Skeletal muscle satellite cell (primary cell): ENCODE data around the gene MCF2L.

Experiments
- H3K27me3 ChIP-seq: 2 replicates; pipeline ENCODE4 v1.7.0; 2013; ENCODE audit warnings: low read length; ENCODE audit not compliant: control insufficient read depth, insufficient read depth
- H3K36me3 ChIP-seq: 2 replicates; pipeline ENCODE4 v1.7.0; 2013; ENCODE audit warnings: mild to moderate bottlenecking, control low read depth, low read length; ENCODE audit not compliant: insufficient read depth
- H3K4me1 ChIP-seq: 2 replicates; pipeline ENCODE4 v1.7.0; 2013; ENCODE audit warnings: low read length; ENCODE audit not compliant: control insufficient read depth, insufficient read depth
- H3K4me2 ChIP-seq: 2 replicates; pipeline ENCODE4 v1.7.0; 2013; ENCODE audit warnings: mild to moderate bottlenecking, low read length
- H3K4me3 ChIP-seq: 2 replicates; pipeline ENCODE4 v1.7.0; 2013; ENCODE audit warnings: low read length
- H3K9ac ChIP-seq: 2 replicates; pipeline ENCODE4 v1.7.0; 2013; ENCODE audit warnings: mild to moderate bottlenecking, low read depth, low read length, moderate library complexity
- H3K9me3 ChIP-seq: replicated peaks from 2 replicates; pipeline ENCODE4 v1.7.0; 2013; ENCODE audit warnings: mild to moderate bottlenecking, control low read depth, low read length

The MCF2L gene

GRCh38 chr13:113117335-113117872 lies 148.4 kb downstream of the MCF2L start:
- H3K27me3 ChIP-seq: peaks cover 50% of the 10 kb centered on the region

DNA sequence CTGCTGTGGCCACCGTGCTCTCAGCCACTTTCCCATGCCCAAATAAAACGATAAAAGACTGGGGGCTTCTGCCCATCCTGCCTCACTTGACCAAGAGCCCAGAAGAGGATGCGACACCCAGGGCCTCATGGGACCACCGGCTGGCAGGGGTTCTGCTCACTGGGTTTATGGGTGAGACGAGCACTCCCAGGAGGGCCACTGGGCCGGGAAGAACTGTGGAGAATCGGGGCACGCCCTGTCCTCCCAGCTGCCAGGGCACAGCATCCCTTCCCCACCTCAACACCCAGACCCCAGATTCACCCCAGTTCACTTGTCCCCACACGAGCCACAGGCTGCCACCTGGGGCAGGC lies 148.9 kb downstream of the MCF2L start:
- peaks cover 49% of the 10 kb centered on the region for H3K27me3 ChIP-seq
- no peak overlapping the region for H3K4me2 ChIP-seq
- no peaks in the 10 kb centered on the region for H3K36me3 ChIP-seq
- H3K4me3 ChIP-seq: no peak overlapping the region
- H3K9me3 ChIP-seq: no peaks in the 10 kb centered on the region
- no peak overlapping the region for H3K9ac ChIP-seq
- peaks cover 13% of the 10 kb centered on the region for H3K4me1 ChIP-seq

More at GRCh38 chr13:113117335-113117872, 148.4 kb downstream of the MCF2L start:
- Histone ChIP-seq H3K9ac (no peak overlapping the region), H3K9me3 (no peaks in the 10 kb centered on the region), H3K4me1 (peaks cover 8% of the 10 kb centered on the region), H3K36me3 (no peaks in the 10 kb centered on the region), H3K4me2 (no peak overlapping the region), H3K4me3 (no peak overlapping the region)

DNA sequence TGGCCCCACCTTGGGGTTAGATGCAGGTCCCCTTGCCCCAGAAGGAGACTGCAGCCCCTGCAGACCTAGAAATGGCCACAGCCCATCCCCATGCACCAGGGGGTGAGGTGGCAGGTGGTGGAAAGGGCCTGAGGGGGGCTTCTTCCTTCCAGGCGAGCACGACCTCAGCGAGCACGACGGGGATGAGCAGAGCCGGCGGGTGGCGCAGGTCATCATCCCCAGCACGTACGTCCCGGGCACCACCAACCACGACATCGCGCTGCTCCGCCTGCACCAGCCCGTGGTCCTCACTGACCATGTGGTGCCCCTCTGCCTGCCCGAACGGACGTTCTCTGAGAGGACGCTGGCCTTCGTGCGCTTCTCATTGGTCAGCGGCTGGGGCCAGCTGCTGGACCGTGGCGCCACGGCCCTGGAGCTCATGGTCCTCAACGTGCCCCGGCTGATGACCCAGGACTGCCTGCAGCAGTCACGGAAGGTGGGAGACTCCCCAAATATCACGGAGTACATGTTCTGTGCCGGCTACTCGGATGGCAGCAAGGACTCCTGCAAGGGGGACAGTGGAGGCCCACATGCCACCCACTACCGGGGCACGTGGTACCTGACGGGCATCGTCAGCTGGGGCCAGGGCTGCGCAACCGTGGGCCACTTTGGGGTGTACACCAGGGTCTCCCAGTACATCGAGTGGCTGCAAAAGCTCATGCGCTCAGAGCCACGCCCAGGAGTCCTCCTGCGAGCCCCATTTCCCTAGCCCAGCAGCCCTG lies 149.4 kb downstream of the MCF2L start:
- peaks cover 19% of the 10 kb centered on the region for H3K4me1 ChIP-seq
- no peak overlapping the region for H3K9ac ChIP-seq
- no peak overlapping the region for H3K4me2 ChIP-seq
- no peak overlapping the region for H3K4me3 ChIP-seq
- H3K36me3 ChIP-seq: no peaks in the 10 kb centered on the region
- H3K27me3 ChIP-seq: peaks cover 44% of the 10 kb centered on the region
- H3K9me3 ChIP-seq: no peaks in the 10 kb centered on the region

DNA sequence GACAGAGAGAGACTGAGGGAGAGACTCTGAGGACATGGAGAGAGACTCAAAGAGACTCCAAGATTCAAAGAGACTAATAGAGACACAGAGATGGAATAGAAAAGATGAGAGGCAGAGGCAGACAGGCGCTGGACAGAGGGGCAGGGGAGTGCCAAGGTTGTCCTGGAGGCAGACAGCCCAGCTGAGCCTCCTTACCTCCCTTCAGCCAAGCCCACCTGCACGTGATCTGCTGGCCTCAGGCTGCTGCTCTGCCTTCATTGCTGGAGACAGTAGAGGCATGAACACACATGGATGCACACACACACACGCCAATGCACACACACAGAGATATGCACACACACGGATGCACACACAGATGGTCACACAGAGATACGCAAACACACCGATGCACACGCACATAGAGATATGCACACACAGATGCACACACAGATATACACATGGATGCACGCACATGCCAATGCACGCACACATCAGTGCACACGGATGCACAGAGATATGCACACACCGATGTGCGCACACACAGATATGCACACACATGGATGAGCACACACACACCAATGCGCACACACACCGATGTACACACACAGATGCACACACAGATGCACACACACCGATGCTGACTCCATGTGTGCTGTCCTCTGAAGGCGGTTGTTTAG lies 150.3 kb downstream of the MCF2L start:
- Histone ChIP-seq H3K4me3 (no peak overlapping the region), H3K9ac (no peak overlapping the region), H3K27me3 (peaks cover 37% of the 10 kb centered on the region), H3K4me1 (peaks cover 19% of the 10 kb centered on the region), H3K36me3 (no peaks in the 10 kb centered on the region), H3K9me3 (no peaks in the 10 kb centered on the region), H3K4me2 (no peak overlapping the region)

GRCh38 chr13:113119822-113120189 lies 150.8 kb downstream of the MCF2L start:
- peaks cover 34% of the 10 kb centered on the region for H3K27me3 ChIP-seq
- no peak overlapping the region for H3K4me2 ChIP-seq
- H3K4me1 ChIP-seq: peaks cover 19% of the 10 kb centered on the region
- H3K4me3 ChIP-seq: no peak overlapping the region
- no peak overlapping the region for H3K9ac ChIP-seq
- no peaks in the 10 kb centered on the region for H3K9me3 ChIP-seq
- H3K36me3 ChIP-seq: no peaks in the 10 kb centered on the region

DNA sequence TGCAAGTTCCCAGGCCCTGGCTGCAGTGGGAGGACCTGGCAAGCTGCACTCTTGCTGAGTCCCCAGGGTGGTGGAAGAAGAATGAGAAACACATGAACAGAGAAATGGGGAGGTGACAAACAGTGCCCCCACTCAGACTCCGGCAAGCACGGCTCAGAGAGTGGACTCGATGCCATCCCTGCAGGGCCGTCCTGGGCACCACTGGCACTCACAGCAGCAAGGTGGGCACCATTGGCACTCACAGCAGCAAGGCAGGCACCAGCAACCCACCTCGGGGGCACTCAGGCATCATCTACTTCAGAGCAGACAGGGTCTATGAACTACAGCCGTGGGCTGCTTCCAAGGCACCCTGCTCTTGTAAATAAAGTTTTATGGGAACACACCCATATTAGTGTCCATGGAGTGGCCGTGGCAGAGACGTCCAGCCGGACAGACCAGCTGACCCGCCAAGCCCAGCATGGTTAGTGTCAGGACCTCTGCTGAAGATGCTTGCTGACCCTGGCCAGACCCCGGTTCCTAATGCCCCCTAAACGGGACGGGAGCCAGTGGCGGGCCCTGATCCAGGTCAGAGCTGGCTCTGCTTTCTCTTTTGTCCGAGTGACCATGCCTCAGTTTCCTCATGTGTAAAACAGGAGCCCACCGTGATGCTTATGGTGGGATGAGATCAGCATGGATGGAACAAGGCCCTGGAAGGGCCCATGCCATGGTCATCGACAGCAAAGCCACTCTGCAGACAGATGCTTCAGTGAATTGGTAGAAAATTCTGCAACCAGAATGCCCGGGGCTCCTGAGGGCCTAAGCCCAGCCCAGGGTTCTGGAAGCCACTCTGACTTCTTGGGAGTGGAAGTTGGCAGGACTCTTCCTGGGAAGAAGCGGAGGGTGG lies 151.5 kb downstream of the MCF2L start:
- no peak overlapping the region for H3K4me2 ChIP-seq
- no peaks in the 10 kb centered on the region for H3K36me3 ChIP-seq
- no peaks in the 10 kb centered on the region for H3K9me3 ChIP-seq
- no peak overlapping the region for H3K4me3 ChIP-seq
- peaks cover 19% of the 10 kb centered on the region for H3K4me1 ChIP-seq
- no peak overlapping the region for H3K9ac ChIP-seq
- H3K27me3 ChIP-seq: peaks cover 27% of the 10 kb centered on the region

- H3K27me3 ChIP-seq: peaks cover 19% of the 10 kb centered on the region
- H3K4me2 ChIP-seq: no peak overlapping the region
- peaks cover 19% of the 10 kb centered on the region for H3K4me1 ChIP-seq
- H3K36me3 ChIP-seq: no peaks in the 10 kb centered on the region
- H3K4me3 ChIP-seq: no peak overlapping the region
- H3K9me3 ChIP-seq: no peaks in the 10 kb centered on the region
- no peak overlapping the region for H3K9ac ChIP-seq
Observed at GRCh38 chr13:113121183-113121927, 152.3 kb downstream of the MCF2L start.

- no peaks in the 10 kb centered on the region for H3K36me3 ChIP-seq
- peak overlapping the region; percentile 6 for H3K9ac ChIP-seq
- peak overlapping the region; percentile 78 for H3K4me2 ChIP-seq
- no peaks in the 10 kb centered on the region for H3K9me3 ChIP-seq
- H3K4me3 ChIP-seq: peak overlapping the region; percentile 63
- peaks cover 19% of the 10 kb centered on the region for H3K27me3 ChIP-seq
- H3K4me1 ChIP-seq: peaks cover 19% of the 10 kb centered on the region
Observed at GRCh38 chr13:113121928-113122471, 153.0 kb downstream of the MCF2L start.

- peak within 1 kb of the TSS; percentile 21 for H3K9ac ChIP-seq
- H3K9me3 ChIP-seq: no peaks in the 10 kb centered on the region
- peak within 1 kb of the TSS; percentile 78 for H3K4me2 ChIP-seq
- H3K4me1 ChIP-seq: peaks cover 14% of the 10 kb centered on the region
- peaks cover 22% of the 10 kb centered on the region for H3K27me3 ChIP-seq
- peak within 1 kb of the TSS; percentile 63 for H3K4me3 ChIP-seq
- H3K36me3 ChIP-seq: no peaks in the 10 kb centered on the region
Observed at GRCh38 chr13:113122550-113123225, 153.7 kb downstream of the MCF2L start, which contains the start of gene F10. Gene F10, plus strand, starts transcription at chr13:113122799. Its CDS starts 57 bp downstream, at chr13:113122856.
